ENCODE results near the gene RARB. TPM values are rescaled to one million over a fixed set of nuclear protein-coding genes. Genes with fewer than 3 reads are reported as not detected.

RARB gene
- total and polyA plus RNA-seq, 2 donors (not counting 3 experiments of a cell fraction or from before 2014, with no cell fraction given) = 15.3 to 23.4 TPM

DNA sequence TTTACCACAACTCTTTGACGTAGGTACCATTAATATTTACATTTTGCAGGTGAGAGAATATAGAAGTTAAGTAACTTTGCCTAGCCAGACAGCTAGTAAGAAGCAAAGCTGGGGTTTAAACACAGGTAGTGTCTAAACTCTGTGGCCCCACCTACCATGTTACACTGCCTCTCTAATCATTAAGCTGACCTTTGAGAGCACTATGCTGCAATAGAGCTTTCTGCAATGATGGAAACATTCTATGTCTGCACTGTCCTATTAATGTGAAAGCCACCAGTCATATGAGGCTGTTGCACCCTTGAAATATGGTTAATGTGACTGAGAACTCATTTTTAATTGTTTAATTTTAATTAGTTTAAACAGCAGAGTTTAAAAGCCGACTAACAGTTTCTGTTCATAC, 6.3 kb upstream of the RARB start:
- dilution Hi-C loops (cut with MboI; ENCODE audit: extremely low pct_ligation_motif_present, low sequenced_read_pairs) (no loop called here), intact Hi-C loops (cut with micrococcal nuclease) (no loop called here)
- CTCF ChIA-PET = no interaction called here
- H3K4me1 ChIP-seq (ENCODE audit: control insufficient read depth, extremely low read depth, insufficient read depth, low read length) = peaks cover 2% of the 10 kb centered on the region
- no peak overlapping the region for H3K4me2 ChIP-seq (ENCODE audit: insufficient read depth, low read length)
- no peaks in the 10 kb centered on the region for H3K9me3 ChIP-seq (replicated peaks; ENCODE audit: control insufficient read depth, insufficient read depth, low read length)
- POLR2A ChIA-PET = no interaction called here
- H3K79me2 ChIP-seq (ENCODE audit: control insufficient read depth, insufficient read depth, low read length) = no peaks in the 10 kb centered on the region
- peaks cover 0 to 2% of the 10 kb centered on the region in 2 experiments for H3K27me3 ChIP-seq (ENCODE audit: control insufficient read depth in 2 of 2, insufficient read depth in 2 of 2, low read length in 2 of 2)
- FAIRE-seq (no peak), DNase-seq (ENCODE audit: low read depth, low spot score) (no peak)
- no peak overlapping the region for H3K27ac ChIP-seq (ENCODE audit: insufficient read depth, low read depth, low read length)
- BruUV-seq (replicated peaks) = no TSS peak
- no peak overlapping the region for H2AFZ ChIP-seq (ENCODE audit: low read depth, low read length)
- H4K20me1 ChIP-seq (replicated peaks; ENCODE audit: control insufficient read depth, extremely low read depth, insufficient read depth, low read length) = no peaks in the 10 kb centered on the region
- H3K4me3 ChIP-seq (replicated peaks in 1 of 3; ENCODE audit: insufficient read depth in 1 of 3, low read depth in 1 of 3, low read length in 3 of 3) = no peak overlapping the region
- TF ChIP-seq POLR2AphosphoS5 (IDR thresholded peaks at IDR 0.05; ENCODE audit: insufficient read depth, low read depth, low read length) = no peak
- no peak for TF ChIP-seq FOS (IDR thresholded peaks at IDR 0.05; ENCODE audit: borderline replicate concordance, insufficient read depth, low read length)
- no peak for TF ChIP-seq MAX (IDR thresholded peaks at IDR 0.05; ENCODE audit: insufficient read depth, insufficient read length)
- TF ChIP-seq GATA2 (IDR thresholded peaks at IDR 0.05; ENCODE audit: insufficient read depth, insufficient read length, low read depth, low read length) = no peak
- no peak for TF ChIP-seq EZH2 (IDR thresholded peaks at IDR 0.05; ENCODE audit: borderline replicate concordance, low read depth, low read length, severe bottlenecking)
- no peak for TF ChIP-seq MYC (IDR thresholded peaks at IDR 0.05; ENCODE audit: low read depth, low read length)
- TF ChIP-seq POLR2A (IDR thresholded peaks at IDR 0.05; ENCODE audit: low read depth, low read length) = no peak
- TF ChIP-seq, protein P1, sequence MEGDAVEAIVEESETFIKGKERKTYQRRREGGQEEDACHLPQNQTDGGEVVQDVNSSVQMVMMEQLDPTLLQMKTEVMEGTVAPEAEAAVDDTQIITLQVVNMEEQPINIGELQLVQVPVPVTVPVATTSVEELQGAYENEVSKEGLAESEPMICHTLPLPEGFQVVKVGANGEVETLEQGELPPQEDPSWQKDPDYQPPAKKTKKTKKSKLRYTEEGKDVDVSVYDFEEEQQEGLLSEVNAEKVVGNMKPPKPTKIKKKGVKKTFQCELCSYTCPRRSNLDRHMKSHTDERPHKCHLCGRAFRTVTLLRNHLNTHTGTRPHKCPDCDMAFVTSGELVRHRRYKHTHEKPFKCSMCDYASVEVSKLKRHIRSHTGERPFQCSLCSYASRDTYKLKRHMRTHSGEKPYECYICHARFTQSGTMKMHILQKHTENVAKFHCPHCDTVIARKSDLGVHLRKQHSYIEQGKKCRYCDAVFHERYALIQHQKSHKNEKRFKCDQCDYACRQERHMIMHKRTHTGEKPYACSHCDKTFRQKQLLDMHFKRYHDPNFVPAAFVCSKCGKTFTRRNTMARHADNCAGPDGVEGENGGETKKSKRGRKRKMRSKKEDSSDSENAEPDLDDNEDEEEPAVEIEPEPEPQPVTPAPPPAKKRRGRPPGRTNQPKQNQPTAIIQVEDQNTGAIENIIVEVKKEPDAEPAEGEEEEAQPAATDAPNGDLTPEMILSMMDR (IDR thresholded peaks at IDR 0.05; ENCODE audit: extremely low read depth in 1 of 2, insufficient read depth in 1 of 2, low read depth in 1 of 2, low read length in 2 of 2) = no peak
- no peak for TF ChIP-seq JUN (IDR thresholded peaks at IDR 0.05; ENCODE audit: borderline replicate concordance, insufficient read depth, insufficient read length, low read depth)
- no peak overlapping the region for H3K9ac ChIP-seq (replicated peaks; ENCODE audit: extremely low read depth, insufficient read depth, low read length)
- H3K9me1 ChIP-seq (replicated peaks; ENCODE audit: control insufficient read depth, extremely low read depth, insufficient read depth, low read length) = no peaks in the 10 kb centered on the region
- H3K36me3 ChIP-seq (ENCODE audit: control insufficient read depth in 2 of 2, extremely low read depth in 1 of 2, insufficient read depth in 2 of 2, low read length in 2 of 2) = no peaks in the 10 kb centered on the region
